SH-SY5Y (cell line): ENCODE results near the gene SMIM24.

Source experiments
- GATA2 ChIP-seq: IDR thresholded peaks from 2 replicates; pipeline ENCODE4 v1.6.1; 2011; ENCODE audit warnings: mild to moderate bottlenecking, low read depth, low read length
- GATA3 ChIP-seq: IDR thresholded peaks from 2 replicates; pipeline ENCODE4 v1.6.1; 2011; ENCODE audit warnings: low read depth, mild to moderate bottlenecking, low read length, moderate library complexity

The SMIM24 gene

DNA sequence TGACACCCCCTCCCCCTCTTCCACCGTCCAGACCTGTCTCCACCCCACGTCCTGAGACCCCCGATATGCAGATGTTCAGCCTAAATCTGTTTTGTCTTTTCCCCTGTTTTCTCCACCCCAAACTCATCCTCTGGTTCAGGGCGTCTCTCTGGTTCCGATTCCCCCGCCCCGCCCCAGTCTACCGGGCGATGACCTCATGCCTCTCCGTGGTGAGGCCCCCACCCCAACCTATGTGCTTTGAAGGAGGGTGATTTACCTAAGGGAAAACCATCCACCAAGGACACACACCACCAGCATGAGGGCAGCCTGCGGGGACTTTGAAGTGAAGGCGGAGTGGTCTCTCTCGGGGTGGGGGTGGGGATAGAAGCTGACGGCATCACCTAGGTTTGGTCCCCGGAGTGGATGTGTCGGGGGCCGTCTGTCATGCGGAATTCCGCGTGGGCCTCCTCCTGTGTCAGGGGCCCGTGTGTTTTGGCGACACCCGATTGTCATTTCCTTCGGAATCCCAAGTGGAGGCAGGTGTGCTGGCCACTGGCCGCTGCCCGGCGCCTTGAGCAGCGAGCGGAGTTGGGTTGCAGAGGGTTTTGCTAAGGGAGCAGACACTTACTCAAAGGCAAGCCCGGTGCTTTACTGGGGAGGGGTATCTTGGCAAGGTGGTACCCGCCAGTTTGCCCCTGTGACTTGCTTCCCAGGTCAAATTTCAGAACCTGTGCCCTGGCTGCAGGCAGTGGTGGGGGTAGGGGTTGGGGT is 27.2 kb upstream of the SMIM24 start:
- no peak for TF ChIP-seq GATA2
- TF ChIP-seq GATA3, result no peak

DNA sequence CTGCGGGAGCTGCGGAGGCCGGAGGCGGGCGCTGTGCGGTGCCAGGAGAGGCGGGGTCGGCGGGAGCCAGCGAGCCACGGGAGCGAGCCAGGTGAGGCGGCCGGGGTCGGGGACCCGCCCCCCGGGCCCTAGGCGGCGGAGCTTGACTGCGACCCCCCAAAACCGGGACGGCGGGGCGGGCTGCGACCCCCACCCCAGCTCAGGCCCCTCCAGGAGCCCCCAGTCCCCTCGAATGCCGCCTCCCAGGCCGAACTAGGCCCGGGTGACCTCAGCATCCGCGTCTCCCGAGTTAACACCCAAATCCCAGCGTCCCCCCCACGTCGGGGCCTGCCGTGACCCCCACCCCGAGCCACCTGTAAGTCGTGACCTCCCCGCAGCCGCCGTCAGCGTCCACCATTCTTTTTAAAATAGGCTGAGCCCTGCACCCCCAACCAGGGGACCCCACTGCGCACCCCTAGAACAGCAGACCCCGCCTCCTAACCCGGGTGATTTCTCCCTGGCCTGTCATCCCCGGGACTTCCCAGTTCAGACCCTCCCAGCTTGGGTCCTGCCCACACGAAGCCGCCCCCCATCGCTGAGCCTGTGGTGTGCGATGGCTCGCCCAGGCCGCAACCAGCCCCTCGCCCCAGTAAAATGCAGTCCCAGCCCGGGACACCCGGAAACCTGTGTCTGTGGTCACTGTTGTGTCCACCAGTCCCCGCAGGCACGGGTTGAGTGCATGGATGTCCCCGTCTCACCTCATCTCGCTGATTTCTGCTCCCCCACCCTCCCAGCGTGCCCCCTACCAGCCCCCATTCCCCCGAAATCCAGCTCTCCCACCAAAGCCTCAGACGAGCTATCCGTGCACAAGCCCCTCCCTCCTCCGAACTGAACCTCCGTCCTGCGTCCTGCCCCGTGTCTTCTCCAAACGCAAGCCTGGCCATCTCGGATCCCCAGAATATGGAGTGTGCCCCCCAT is 26.3 kb upstream of the SMIM24 start:
- TF ChIP-seq GATA3 (no peak), GATA2 (no peak)

DNA sequence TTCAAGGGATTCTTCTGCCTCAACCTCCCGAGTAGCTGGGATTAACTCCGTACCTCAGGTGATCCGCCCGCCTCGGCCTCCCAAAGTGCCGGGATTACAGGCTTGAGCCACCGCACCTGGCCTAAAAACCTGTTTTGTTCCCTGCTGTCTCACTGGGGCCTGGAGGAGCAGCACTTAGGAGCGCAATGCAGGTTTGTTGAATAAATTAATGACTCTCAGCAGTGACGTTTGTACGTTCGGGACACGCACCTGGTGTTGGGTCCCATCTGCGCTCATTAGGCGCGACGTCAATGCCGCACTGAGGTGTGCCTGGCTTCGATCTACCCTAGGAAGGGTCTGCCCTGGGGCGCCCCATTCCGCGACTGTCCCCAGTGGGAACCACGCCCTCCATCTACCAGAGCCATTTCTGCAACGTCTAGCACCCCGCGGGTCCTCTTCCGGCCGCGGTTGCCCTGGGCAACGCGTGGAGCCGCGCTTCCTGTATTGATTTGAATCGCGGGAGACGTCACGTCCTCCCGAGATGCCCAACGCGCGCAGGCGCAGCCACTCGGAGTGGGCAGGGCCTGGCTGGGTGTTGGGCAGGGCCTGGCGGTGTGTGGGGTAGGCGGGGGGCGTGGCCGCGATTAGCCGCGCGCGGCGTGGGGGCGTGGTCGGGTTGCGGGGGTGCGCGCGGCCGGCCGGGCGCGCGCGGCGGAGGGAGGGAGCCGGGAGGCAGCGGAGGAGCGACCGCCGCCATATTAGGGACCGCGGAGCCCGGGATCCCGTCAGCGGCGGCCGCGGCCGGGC is 25.5 kb upstream of the SMIM24 start, which contains the start of gene FZR1:
Gene FZR1, plus strand, starts transcription at position 714 of the 786 bp plus-strand sequence. CDS start 16,679 bp downstream, outside the sequence.
- TF ChIP-seq GATA2 (peak; percentile 95), GATA3 (no peak)

DNA sequence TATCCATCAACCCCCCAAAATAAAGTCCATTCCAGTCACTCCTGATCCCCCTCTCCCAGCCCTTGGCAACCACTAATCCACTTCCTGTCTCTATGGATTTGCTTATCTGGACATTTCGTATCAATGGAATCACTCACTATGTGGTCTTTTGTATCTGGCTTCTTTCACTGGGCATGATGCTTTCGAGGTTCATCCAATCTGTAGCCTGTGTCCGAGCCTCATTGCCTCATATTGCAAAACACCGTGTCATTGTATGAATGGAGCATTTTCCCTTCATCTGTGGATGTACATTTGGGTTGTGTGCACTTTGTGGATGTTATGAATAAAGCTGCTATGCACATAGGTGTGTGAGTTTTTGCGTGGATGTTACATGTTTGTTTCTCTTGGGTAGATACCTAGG is 24.4 kb upstream of the SMIM24 start:
- TF ChIP-seq GATA2 (no peak), GATA3 (no peak)

DNA sequence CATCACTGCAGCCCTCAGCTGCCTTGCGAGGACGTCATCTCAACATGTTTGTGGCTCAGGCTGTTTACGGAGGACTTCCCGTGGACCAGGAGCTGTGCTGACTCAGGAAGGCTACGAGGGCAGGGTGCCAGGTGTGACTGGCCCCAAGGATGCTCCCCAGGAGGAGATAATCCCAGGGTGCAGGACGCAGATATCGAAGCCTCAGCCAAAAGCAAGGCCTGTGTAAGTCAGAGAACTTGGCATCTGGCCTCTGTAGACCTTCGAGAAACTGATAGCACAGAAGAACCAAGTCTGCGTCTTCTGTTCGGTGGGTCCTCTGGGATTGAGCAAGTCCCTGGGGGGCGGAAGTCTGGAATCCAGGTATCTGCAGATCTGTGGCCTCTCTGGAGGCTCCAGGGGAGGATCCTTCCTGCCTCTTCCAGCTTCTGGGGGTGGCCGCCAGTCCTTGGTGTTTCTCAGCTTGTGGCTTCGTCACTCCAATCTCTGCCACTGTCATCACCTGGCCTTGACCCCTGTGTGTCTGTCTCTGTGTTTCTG is 22.8 kb upstream of the SMIM24 start:
- no peak for TF ChIP-seq GATA3
- no peak for TF ChIP-seq GATA2

DNA sequence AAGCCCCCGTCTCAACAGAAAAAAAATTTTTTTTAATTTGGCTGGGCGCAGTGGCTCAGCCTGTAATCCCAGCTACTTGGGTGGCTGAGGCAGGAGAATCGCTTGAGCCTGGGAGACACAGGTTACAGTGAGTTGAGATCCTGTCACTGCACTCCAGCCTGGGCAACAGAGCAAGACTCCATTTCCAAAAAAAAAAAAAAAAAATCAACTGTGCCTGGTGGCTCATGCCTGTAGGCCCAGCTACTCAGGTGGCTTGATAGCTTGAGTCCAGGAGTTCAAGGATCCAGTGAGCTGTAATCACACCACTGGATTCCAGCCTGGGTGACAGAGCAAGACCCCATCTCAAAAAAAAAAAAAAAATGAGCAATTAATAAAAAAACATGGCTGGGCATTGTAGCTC is 21.5 kb upstream of the SMIM24 start:
- TF ChIP-seq GATA2, result no peak
- TF ChIP-seq GATA3, result no peak

DNA sequence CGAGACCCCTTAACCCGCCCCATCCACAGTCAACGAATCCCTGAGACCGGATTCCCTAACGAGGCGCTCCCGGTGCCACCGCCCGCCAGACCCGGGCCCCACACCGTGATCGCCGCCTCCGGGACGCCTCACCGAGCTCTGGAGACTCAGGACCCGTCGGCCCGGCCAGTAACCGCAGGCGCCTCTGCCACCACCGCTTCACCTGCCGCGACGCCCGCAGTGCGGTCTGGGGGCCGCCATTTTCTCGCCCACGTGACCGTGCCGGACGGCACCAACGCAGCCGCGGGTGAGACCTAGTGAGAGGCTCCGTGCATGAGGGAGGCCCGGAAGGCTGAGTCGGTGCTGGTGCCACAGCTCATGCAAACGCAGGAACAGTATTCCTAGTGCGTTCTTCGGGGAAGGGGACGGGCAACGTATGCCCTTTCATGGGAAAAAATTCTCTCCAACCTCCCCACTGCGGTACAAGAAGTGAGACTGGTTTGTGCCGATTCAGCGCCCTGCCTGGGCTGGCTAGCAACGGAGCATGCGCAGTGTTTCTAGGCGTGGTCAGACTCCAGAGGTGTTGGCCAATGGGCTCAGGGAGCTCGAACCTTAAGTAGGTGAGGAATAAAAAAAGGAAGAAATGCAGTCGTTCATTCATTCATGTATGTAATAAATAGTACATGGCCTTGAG is 20.2 kb upstream of the SMIM24 start, which contains the start of gene DOHH:
Gene DOHH, minus strand, starts transcription at position 246 of the 673 bp plus-strand sequence. CDS start 3,860 bp downstream, outside the sequence.
- TF ChIP-seq GATA2, result no peak
- TF ChIP-seq GATA3, result no peak

DNA sequence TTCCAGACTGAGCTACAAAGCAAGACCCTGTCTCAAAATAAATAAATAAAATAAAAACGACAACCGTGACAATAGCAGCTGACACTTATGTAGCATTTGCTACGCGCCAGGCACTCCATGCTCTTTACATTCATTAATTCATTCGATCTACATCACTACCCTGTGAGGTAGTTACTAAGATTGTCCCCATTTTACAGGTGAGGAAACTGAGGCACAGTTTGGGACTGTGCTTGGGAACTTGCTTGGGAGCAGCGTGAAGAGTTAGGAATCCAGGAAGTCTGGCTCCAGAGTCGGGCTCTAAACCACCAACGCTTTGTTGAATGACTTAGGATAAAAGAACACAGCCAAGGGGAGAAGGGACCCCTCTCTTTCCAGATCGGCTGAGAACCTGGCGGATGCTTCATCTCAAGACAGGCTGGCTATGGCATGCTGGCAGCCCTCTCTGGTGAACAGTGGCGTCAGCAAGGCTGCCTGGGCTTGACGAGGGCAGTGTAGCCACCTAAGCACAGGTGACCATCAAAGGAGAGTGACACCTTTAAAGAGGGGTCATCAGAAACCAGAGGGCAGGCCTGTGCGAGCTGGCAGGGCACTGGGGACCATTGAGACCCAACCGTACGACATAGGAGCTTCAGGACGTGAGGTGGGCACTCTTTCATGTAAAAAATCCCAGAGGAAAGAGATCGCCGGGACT is 19.6 kb upstream of the SMIM24 start:
- TF ChIP-seq GATA3, result no peak
- no peak for TF ChIP-seq GATA2

DNA sequence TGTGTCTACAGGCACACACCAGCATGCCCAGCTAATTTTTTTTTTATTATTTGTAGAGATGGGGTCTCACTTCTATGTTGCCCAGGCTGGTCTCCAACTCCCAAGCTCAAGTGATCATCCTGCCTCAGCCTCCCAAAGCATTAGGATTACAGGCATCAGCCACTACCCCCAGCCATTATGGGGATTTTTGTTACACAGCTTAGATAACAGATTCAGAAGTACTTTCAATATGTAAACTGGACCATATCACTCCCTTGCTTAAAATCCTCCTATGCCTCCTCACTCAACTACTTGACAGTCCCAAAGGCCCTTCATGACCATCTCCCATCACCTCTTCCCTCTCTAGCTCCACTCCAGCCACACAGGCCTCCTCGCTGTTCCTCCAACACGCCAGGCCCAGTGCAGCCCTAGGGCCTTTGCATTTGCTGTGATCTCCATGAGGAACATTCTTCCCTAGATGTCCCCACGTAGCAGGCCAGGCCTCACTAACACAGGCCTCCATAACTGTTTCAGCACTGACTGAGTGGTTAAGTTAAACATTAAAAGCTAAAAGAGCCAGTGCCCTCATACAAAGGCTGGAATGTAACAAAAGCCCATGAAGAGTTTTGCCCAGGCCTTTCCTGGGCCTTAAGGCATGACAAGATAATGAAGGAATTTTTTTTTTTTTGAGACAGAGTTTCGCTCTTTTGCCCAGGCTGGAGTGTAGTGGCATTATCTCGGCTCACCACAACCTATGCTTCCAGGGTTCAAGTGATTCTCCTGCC is 17.6 kb upstream of the SMIM24 start:
- TF ChIP-seq GATA2 (no peak), GATA3 (no peak)

DNA sequence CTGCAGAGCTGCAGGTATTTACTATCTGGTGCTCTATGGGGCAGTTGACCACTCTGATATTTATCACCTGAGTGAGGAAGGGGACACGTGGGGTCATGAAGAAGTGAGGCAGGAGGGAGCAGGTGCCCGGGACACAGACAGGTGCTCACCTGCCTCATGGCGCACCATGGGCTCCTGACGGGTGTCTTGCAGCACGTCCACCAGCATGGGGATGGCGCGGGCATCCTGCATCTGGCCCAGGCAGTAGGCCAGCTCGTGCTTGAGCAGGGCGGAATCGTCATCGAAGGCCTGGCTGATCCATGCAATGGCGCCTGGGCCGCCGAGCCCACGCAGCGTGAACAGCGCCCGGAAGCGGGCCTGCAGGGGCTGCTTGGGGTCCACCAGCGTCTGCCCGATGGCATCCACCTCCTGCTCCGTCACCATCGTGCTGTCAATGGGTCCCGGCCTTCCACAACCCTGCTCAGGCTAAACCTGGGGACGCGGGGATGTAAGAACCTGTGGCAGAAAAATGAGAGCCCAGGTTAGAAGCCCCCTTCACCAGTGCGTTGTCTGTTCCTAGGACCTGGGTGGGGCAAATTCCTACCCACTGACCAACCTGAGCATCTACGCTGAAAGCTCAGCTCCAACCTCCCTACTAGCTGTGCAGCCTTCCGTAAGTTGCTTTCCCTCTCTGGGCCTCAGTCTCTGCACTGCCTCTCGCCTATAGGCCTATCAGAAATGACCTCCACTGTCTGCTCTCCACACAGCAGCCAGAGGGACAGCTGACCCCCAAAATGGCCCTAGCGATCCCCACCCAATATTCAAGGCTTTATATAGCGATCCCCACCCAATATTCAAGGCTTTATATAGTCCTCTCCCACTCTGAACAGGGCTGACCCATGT is 16.3 kb upstream of the SMIM24 start:
- TF ChIP-seq GATA3, result no peak
- TF ChIP-seq GATA2, result no peak

DNA sequence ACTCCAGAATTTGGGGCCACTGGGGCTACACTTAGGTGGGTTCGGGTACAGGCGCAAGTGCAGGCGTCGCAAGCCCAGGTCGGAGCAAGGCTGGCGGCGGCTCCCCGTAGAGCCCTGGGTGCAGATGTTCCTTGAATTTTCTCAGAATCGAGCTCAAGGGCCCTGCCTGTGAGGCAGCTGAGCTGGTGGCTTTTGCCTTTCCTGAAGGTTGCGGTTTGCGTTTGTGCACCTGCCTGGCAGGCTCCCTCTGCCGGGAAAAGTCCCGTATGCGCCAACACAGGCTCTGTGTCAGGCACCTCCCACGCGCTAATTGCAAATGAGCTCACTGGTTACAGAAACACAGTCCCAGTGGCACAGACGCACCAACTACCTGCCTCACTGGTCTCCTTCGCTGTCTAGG is 14.2 kb upstream of the SMIM24 start:
- no peak for TF ChIP-seq GATA3

DNA sequence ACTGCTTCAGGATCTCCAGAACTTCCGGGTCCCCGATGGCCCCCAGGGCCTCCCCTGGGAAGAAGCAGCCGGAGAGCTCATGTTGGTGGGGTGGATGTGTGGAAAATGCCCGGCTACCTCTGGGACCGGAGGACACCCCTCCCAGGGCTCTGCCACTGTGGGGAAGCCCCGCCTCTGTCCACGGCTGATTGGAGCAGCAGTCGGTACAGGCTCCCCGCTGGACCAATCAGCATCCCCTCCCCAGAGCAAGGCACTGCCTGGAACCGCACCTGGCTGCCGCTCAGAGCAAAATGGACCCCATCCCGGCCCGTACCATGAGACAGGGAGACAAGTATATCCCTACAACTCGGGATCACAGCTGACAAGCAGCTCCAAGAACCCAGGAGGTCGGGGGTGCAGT is 13.7 kb upstream of the SMIM24 start:
- TF ChIP-seq GATA2 (no peak), GATA3 (no peak)
